GM12892 (cell line): ENCODE data around the gene DENND5B.

ENCODE experiments used
- POLR2A ChIP-seq: IDR thresholded peaks from 2 replicates; pipeline ENCODE4 v1.6.1; 2011; ENCODE audit warnings: low read depth, low read length, control low read depth
- POLR2AphosphoS5 ChIP-seq: IDR thresholded peaks from 2 replicates; pipeline ENCODE4 v1.6.1; 2011; ENCODE audit warnings: low read depth, low read length, control low read depth

- TF ChIP-seq POLR2A (no peak), POLR2AphosphoS5 (no peak)
These were observed 68.3 kb downstream of the DENND5B start for GRCh38 chr12:31522607-31523006.
